A549 treated with Hydrocortisone at 1 μM for 4 hours (cell line): ENCODE measurements around the gene LMO2. TPM values are rescaled to one million over a fixed set of nuclear protein-coding genes. Genes with fewer than 3 reads are reported as not detected.

Experiments
- total RNA-seq: library from RNA; stranded (reverse); fragments of 200-300 nt; extraction: Qiagen RNA extraction; gene quantifications from 5 replicates; pipeline ENCODE4 v1.2.3, GENCODE V29; 2022

The LMO2 gene
- 0.37 to 1.0 TPM (median 0.69 TPM) in 5 replicates for total RNA-seq

DNA sequence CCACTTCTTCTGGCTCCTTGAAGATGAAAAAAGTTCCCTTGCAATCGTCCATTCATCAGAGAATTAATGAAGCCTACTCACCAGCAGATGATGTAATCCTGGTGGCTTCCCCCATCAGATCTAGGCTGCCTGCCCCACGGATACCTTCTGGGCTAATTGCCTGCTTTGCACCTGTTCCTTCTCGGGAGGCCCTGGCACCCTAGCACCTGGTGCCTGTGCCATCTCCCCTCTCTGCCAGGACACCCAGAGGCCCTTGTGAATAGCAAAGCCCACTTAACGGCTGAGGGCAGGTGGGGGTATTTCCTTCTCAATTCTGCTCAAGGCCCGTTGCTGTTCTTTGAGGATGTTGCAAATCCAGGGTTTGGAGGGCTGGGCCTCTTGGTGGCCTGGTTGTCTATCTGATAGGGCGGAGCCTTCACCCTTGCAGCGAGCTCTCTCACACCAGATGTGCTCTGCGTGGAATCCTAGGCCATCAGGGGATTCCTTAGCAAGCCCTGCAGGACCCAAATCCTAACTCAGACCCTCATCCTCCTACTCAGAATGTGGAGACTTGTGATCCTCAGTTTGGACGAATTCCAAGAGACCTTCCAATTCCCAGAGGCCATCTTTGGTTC, at the start of gene LMO2:
TSS of gene LMO2 (minus strand) at position 363 of the 614 bp plus-strand sequence. CDS start 22,360 bp downstream, outside the sequence.

Other genes starting within 250 kb of the LMO2 start
- gene C11orf91, start 191.2 kb downstream of the LMO2 start, total RNA-seq = 0.85 to 2.1 TPM (median 2.0 TPM) in 5 replicates
- gene CD59, start 155.7 kb downstream of the LMO2 start, total RNA-seq = 784 to 1,034 TPM (median 972 TPM) in 5 replicates
- gene FBXO3, start 117.6 kb downstream of the LMO2 start, total RNA-seq = 19.9 to 34.5 TPM (median 27.4 TPM) in 5 replicates
- gene CAPRIN1, start 159.7 kb upstream of the LMO2 start, total RNA-seq = 134 to 169 TPM (median 141 TPM) in 5 replicates
- 47.8 to 52.5 TPM (median 49.8 TPM) in 5 replicates for gene NAT10, start 213.6 kb upstream of the LMO2 start, total RNA-seq